GM23338 (cell line): ENCODE measurements around the gene SCFD2. TPM values are rescaled to one million over a fixed set of nuclear protein-coding genes. Genes with fewer than 3 reads are reported as not detected.

Experiments
- ATAC-seq: fragments of 200-7000 bp; cut with Tn5 transposase; 3 replicates; pipeline ENCODE4 v1.9.1; 2020
- DNase-seq: peaks from one replicate; pipeline ENCODE4 v3.0.0-alpha.2; 2015; ENCODE audit warnings: low spot score
- H2AFZ ChIP-seq: fragments of 200-600 bp; sonication (generic); 2 replicates; pipeline ENCODE4 v1.8.0; 2016; ENCODE audit warnings: antibody characterized with exemption, mild to moderate bottlenecking, moderate library complexity
- H3F3A ChIP-seq: fragments of 200-600 bp; sonication (generic); replicated peaks from 2 replicates; pipeline ENCODE4 v1.8.0; 2017; ENCODE audit warnings: antibody characterized with exemption, mixed run types, low read depth
- H3K27ac ChIP-seq: fragments of 200-600 bp; sonication (generic); 2 replicates; pipeline ENCODE4 v1.6.1; 2016; ENCODE audit warnings: low read depth
- H3K27me3 ChIP-seq: fragments of 200-600 bp; sonication (generic); 2 replicates; pipeline ENCODE4 v1.8.0; 2016; ENCODE audit warnings: mild to moderate bottlenecking, mixed run types, moderate library complexity; ENCODE audit not compliant: insufficient read depth
- H3K36me3 ChIP-seq: fragments of 200-600 bp; sonication (generic); 2 replicates; pipeline ENCODE4 v1.8.0; 2016; ENCODE audit warnings: mild to moderate bottlenecking; ENCODE audit not compliant: insufficient read depth
- H3K4me1 ChIP-seq: fragments of 200-600 bp; sonication (generic); 2 replicates; pipeline ENCODE4 v1.8.0; 2016; ENCODE audit warnings: mild to moderate bottlenecking, moderate library complexity; ENCODE audit not compliant: insufficient read depth
- H3K4me2 ChIP-seq: fragments of 200-600 bp; sonication (generic); 2 replicates; pipeline ENCODE4 v1.7.1; 2017; ENCODE audit warnings: mixed run types
- H3K4me3 ChIP-seq: fragments of 200-600 bp; sonication (generic); 2 replicates; pipeline ENCODE4 v1.6.1; 2016; ENCODE audit warnings: mixed run types
- H3K79me2 ChIP-seq: fragments of 200-600 bp; sonication (generic); replicated peaks from 2 replicates; pipeline ENCODE4 v1.8.0; 2017; ENCODE audit warnings: mild to moderate bottlenecking; ENCODE audit not compliant: insufficient read depth
- H3K9me2 ChIP-seq: fragments of 200-600 bp; sonication (generic); 2 replicates; pipeline ENCODE4 v1.8.0; 2017; ENCODE audit not compliant: insufficient read depth
- H4K20me1 ChIP-seq: fragments of 200-600 bp; sonication (generic); replicated peaks from 2 replicates; pipeline ENCODE4 v1.8.0; 2017; ENCODE audit warnings: mild to moderate bottlenecking; ENCODE audit not compliant: insufficient read depth
- H3K27ac Mint-ChIP-seq: 2 replicates; pipeline ENCODE4 v1.8.0; 2020; ENCODE audit warnings: inconsistent platforms, mild to moderate bottlenecking, moderate library complexity, mixed read lengths
- H3K27me3 Mint-ChIP-seq: 3 replicates; pipeline ENCODE4 v1.8.0; 2022; ENCODE audit warnings: low read depth, mild to moderate bottlenecking, moderate library complexity, mixed read lengths, inconsistent platforms; ENCODE audit not compliant: insufficient read depth, poor library complexity
- H3K36me3 Mint-ChIP-seq: 3 replicates; pipeline ENCODE4 v1.8.0; 2021; ENCODE audit warnings: low read depth, mild to moderate bottlenecking, inconsistent platforms, moderate library complexity, mixed read lengths
- H3K4me1 Mint-ChIP-seq: 3 replicates; pipeline ENCODE4 v1.8.0; 2020; ENCODE audit warnings: mild to moderate bottlenecking, inconsistent platforms, mixed read lengths
- H3K4me3 Mint-ChIP-seq: 3 replicates; pipeline ENCODE4 v1.8.0; 2021; ENCODE audit warnings: moderate library complexity, mild to moderate bottlenecking, inconsistent platforms, mixed read lengths
- H3K9me3 Mint-ChIP-seq: 3 replicates; pipeline ENCODE4 v1.8.0; 2020; ENCODE audit warnings: moderate library complexity, mild to moderate bottlenecking, inconsistent platforms, mixed read lengths
- CREB1 ChIP-seq: fragments of 250-450 bp; sonication (Bioruptor Pico); IDR thresholded peaks from 2 replicates; pipeline ENCODE4 v1.5.0; 2020; ENCODE audit warnings: low read depth, mild to moderate bottlenecking, moderate library complexity
- CTCF ChIP-seq, 2 experiments: fragments of 200-600 bp in 1 of 2; sonication (generic) in 1 of 2; conservative IDR thresholded peaks; 2 replicates each; pipeline versions ENCODE4 v1.5.1 to v1.6.1; 2016 to 2017; ENCODE audit warnings: antibody characterized with exemption in 2 of 2, low read depth in 2 of 2, mild to moderate bottlenecking in 2 of 2, moderate library complexity in 1 of 2
- EZH2 ChIP-seq: fragments of 200-600 bp; sonication (generic); IDR thresholded peaks from one replicate; pipeline ENCODE4 v1.8.0; 2017; ENCODE audit warnings: antibody characterized with exemption, mild to moderate bottlenecking, low read depth; ENCODE audit not compliant: unreplicated experiment
- EZH2phosphoT487 ChIP-seq: fragments of 200-600 bp; sonication (generic); IDR thresholded peaks from one replicate; pipeline ENCODE4 v1.8.1; 2018; ENCODE audit warnings: antibody characterized with exemption; ENCODE audit not compliant: unreplicated experiment
- JUNB ChIP-seq: IDR thresholded peaks from one replicate; pipeline ENCODE4 v1.6.1; 2016; ENCODE audit warnings: antibody characterized with exemption; ENCODE audit not compliant: unreplicated experiment
- NANOG ChIP-seq: IDR thresholded peaks from 2 replicates; pipeline ENCODE4 v1.6.1; 2016; ENCODE audit warnings: antibody characterized with exemption, borderline replicate concordance
- POLR2AphosphoS5 ChIP-seq: IDR thresholded peaks from 2 replicates; pipeline ENCODE4 v1.6.1; 2016; ENCODE audit warnings: antibody characterized with exemption, low read depth
- REST ChIP-seq: IDR thresholded peaks from one replicate; pipeline ENCODE4 v1.6.1; 2018; ENCODE audit warnings: antibody characterized with exemption; ENCODE audit not compliant: unreplicated experiment
- STAT1 ChIP-seq: IDR thresholded peaks from one replicate; pipeline ENCODE4 v1.6.1; 2016; ENCODE audit warnings: antibody characterized with exemption; ENCODE audit not compliant: unreplicated experiment
- ZNF114 ChIP-seq: fragments of 250-450 bp; sonication (Bioruptor Pico); IDR thresholded peaks from 2 replicates; pipeline ENCODE4 v1.5.0; 2020; ENCODE audit warnings: mild to moderate bottlenecking, moderate library complexity
- ZNF331 ChIP-seq: fragments of 250-450 bp; sonication (Bioruptor Pico); IDR thresholded peaks from 2 replicates; pipeline ENCODE4 v1.5.0; 2020; ENCODE audit warnings: low read depth, mild to moderate bottlenecking, moderate library complexity
- ZNF462 ChIP-seq: fragments of 250-450 bp; sonication (Bioruptor Pico); IDR thresholded peaks from 2 replicates; pipeline ENCODE4 v1.5.0; 2020; ENCODE audit warnings: mild to moderate bottlenecking, moderate library complexity
- polyA plus RNA-seq: library from polyadenylated mRNA; unstranded; fragments of >200 nt; fragmentation: Nextera tagmentation; extraction: Ambion mirVana; gene quantifications from 2 replicates; pipeline ENCODE4 v1.2.1, GENCODE V29; 2016
- total RNA-seq: library from RNA; depleted of rRNA; stranded (reverse); fragments of >200 nt; shearing (Covaris generic); gene quantifications from 2 replicates; pipeline ENCODE4 v1.2.3, GENCODE V29; 2014

SCFD2 gene
- total and polyA plus RNA-seq, 2 experiments from 2014 or later = 5.7 to 17.5 TPM

- H3K79me2 ChIP-seq = no peaks in the 10 kb centered on the region
- no peaks in the 10 kb centered on the region for H3F3A ChIP-seq
- H3K36me3 ChIP-seq = no peaks in the 10 kb centered on the region
- no peak overlapping the region for H3K27ac Mint-ChIP-seq
- no peaks in the 10 kb centered on the region; the same call in 2 of the 3 replicates for H3K4me1 Mint-ChIP-seq
- ATAC-seq = no peak
- H3K4me3 Mint-ChIP-seq = no peak overlapping the region
- no peaks in the 10 kb centered on the region for H4K20me1 ChIP-seq
- H3K27ac ChIP-seq = no peak overlapping the region
- no peaks in the 10 kb centered on the region for H3K9me2 ChIP-seq
- no peaks in the 10 kb centered on the region for H3K4me1 ChIP-seq
- H3K4me2 ChIP-seq = no peak overlapping the region
- no peak for DNase-seq
- no peaks in the 10 kb centered on the region for H3K9me3 Mint-ChIP-seq
- H3K4me3 ChIP-seq = no peak overlapping the region
- H3K27me3 Mint-ChIP-seq = no peaks in the 10 kb centered on the region
- no peaks in the 10 kb centered on the region for H3K36me3 Mint-ChIP-seq
- TF ChIP-seq EZH2 (no peak), REST (no peak), ZNF462 (CRISPR knock-in tag) (no peak), EZH2phosphoT487 (no peak), ZNF114 (CRISPR knock-in tag) (no peak), JUNB (no peak), ZNF331 (CRISPR knock-in tag) (no peak), CTCF (conservative IDR thresholded peaks at IDR 0.05; ENCODE audit: low read depth in 2 of 2) (no peak), POLR2AphosphoS5 (no peak), STAT1 (no peak), CREB1 (CRISPR knock-in tag) (no peak), NANOG (no peak)
- H2AFZ ChIP-seq = no peak overlapping the region
- no peaks in the 10 kb centered on the region for H3K27me3 ChIP-seq
These were observed 347.4 kb downstream of the SCFD2 start for GRCh38 chr4:53018471-53018870.
